ENCODE data around the gene RHCG. TPM values are rescaled to one million over a fixed set of nuclear protein-coding genes. Genes with fewer than 3 reads are reported as not detected.
A peak's percentile ranks its signal among the peaks of the same experiment; 100 is the strongest.

Gene RHCG
- total RNA-seq, 1 donor from 2014 or later, result not detected

DNA sequence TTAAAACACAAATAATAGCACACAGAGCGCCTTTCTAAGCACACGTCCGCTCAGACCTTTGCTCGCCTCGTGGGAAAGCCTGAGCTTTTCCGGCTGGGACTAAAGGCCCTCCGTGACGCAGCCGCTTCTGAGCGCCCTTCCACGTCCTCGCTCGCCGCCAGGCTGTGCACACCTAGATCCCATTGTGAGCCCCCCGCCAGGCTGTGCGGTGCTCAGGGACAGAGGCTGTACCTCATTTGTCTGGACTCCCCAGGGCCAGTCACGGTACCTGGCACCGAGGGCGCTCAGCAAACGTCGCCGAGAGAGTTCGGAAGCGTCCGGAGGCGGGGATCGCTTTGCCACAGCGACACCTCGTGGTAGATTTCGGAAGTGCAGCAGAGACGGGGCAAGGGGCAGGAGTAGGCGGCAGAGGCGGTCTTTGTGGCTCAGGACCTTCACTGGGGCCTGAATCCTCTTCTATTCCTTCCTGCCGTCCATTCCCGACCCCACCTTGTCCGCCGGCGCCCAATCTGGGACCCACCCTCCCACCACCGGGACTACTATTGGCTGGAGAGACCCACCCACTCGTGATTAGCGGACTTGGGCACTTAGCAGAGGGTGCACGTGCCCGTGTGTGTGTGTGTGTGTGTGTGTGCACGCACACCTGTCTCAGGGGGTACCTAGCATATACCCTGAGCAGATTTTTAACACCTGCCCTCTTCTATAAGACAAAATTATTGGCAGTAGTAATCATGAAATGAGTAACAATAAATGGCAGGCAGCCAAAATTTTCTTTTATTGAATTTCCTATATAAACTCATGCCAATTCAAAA lies 65.6 kb downstream of the RHCG start:
- ATAC-seq (ENCODE audit: poor library complexity) (peak; percentile 97), DNase-seq (peak; percentile 92)
- intact Hi-C loops (cut with DNase I), result loop anchor here (1.0 kb wide), 1 partner anchor 72 kb away; no protein-coding TSS in a partner anchor

DNA sequence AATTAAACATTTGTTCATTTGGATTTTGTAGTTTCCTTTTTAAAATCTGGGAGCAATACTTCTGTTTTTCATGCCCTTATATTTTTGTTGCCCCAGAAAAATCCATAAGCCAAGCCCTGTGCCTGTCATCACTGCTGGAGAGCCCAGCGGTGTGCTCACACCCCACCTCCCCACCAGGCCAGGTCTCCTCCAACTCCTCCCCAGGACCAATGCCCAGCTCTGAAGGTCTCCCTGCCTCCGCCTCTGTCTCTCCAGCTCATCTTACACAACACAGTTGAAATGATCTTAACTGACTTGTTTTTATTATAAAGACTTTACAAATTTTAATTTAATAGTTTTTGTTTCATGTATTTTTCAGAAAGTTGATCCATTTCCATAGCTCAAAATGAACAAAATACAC lies 66.4 kb downstream of the RHCG start:
- ATAC-seq (ENCODE audit: poor library complexity) (no peak), DNase-seq (no peak)
- intact Hi-C loops (cut with DNase I), result loop anchor here (1.0 kb wide), 1 partner anchor 72 kb away; no protein-coding TSS in a partner anchor

DNA sequence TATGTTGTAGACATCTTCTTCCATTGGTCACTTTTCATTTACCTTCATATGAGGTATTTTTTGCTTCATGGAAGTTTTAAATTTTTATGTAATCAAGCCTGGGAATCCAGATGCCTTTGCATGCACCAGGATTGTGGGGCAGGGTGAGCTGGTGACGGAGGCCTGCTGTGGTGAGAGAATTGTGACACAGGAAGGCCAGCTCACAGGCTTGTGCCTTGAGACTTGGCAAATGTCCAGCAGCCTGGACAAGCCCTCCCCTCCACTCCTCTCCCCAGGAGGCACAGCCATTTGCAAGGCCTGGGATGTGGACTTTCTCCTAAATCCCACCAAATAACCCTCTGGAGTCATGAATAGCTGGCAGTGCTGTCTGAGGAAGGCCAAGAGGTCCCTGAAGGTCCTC lies 67.4 kb downstream of the RHCG start:
- no peak for DNase-seq
- intact Hi-C loops (cut with DNase I), result no loop called here
- no peak for ATAC-seq (ENCODE audit: poor library complexity)

DNA sequence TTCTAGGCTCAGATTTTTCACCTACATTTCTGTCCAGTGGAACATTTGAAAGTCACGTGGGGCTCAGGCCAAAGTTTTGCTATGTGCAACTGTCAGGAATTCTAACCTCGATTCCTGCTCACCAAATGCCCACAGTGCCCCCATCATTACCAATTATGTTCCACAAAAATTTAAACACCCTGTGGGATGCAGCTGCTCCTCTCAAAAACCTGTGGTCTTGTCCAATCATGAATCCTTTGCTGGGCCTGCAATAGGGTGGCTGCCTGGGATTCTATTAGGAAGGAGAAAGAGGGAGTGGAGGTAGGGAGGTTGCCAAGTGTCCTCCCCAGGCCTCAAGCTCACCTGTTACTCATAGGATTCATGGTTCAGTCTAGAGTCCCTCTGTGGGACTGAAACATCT lies 68.1 kb downstream of the RHCG start:
- ATAC-seq (ENCODE audit: poor library complexity) (no peak), DNase-seq (no peak)
- intact Hi-C loops (cut with DNase I), result no loop called here

DNA sequence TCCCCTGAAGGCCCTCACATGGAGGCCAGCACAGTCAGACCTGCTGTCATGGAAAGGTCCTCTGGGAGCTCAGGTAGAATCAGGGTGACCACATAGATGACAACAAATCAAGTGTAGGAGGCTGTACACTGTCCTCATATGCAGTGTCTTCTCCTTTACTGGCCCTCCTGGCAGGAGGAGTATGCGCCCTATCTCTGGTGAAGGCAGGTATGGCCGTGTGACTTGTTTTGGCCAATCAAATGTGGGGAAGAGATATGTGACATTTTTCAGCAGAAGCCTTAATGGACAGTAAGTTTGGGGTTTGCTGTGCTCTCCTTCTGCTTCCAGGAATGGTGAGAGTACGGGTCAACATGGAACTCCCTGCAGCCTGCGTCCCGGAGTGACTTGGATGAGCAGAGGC lies 69.9 kb downstream of the RHCG start:
- ATAC-seq (ENCODE audit: poor library complexity), result no peak
- intact Hi-C loops (cut with DNase I), result no loop called here
- no peak for DNase-seq

DNA sequence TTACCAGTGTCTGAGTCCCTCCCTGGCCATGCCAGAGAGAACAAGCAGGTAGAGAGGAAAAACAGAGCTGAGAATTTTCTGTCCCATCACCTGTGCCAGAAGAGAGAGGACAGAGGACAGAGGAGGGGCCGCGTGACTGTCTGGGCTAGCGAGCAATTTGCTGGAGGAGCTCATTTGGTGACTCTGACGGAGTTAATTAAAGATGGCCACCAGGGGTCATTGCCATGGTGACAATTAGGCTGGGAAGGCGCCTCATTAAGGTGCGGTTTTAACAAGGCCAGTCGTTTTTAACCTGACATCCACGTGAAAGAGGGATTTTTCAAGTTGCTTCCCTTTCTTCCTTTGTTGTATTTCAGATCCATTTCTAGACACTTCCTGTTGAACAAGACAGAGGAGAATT lies 72.4 kb downstream of the RHCG start:
- intact Hi-C loops (cut with DNase I), result no loop called here
- ATAC-seq (ENCODE audit: poor library complexity), result no peak
- DNase-seq, result no peak

Other genes starting within 250 kb of the RHCG start
- gene POLG, start 161.8 kb downstream of the RHCG start, total RNA-seq, result 36.9 TPM
- gene TICRR, start 78.9 kb upstream of the RHCG start, total RNA-seq, result 0.05 TPM
- 1.9 TPM for gene KIF7, start 158.9 kb upstream of the RHCG start, total RNA-seq
- gene PLIN1, start 182.8 kb upstream of the RHCG start, total RNA-seq, result 9.9 TPM
- gene PEX11A, start 194.2 kb upstream of the RHCG start, total RNA-seq, result 13.4 TPM
- gene WDR93, start 194.2 kb upstream of the RHCG start, total RNA-seq, result 0.11 TPM

All from Right ventricle myocardium superior (tissue), 1 donor.